ENCODE measurements around the gene TLCD1.

Gene TLCD1

GRCh38 chr17:28705728-28706334, 20.2 kb downstream of the TLCD1 start:
- TF ChIP-seq CTCF (conservative IDR thresholded peaks at IDR 0.05; ENCODE audit: low read depth, low read length) = no peak
- Histone ChIP-seq H3K36me3 (ENCODE audit: insufficient read depth) (no peaks in the 10 kb centered on the region; the same call in 1 of the 2 replicates), H3K27me3 (ENCODE audit: insufficient read depth, low read depth) (no peaks in the 10 kb centered on the region), H3K79me2 (ENCODE audit: insufficient read depth, low read depth) (no peaks in the 10 kb centered on the region), H3K9ac (no peak overlapping the region), H3K4me2 (no peak overlapping the region), H3K4me3 (IDR thresholded peaks at IDR 0.05; ENCODE audit: insufficient read depth, low read depth, low read length) (no peak overlapping the region), H4K20me1 (ENCODE audit: insufficient read depth) (no peaks in the 10 kb centered on the region), H3K4me1 (ENCODE audit: low read depth, poor library complexity, severe bottlenecking) (no peaks in the 10 kb centered on the region), H2AFZ (ENCODE audit: low read depth) (no peak overlapping the region), H3K27ac (no peak overlapping the region)

- Histone ChIP-seq H3K27me3 (ENCODE audit: insufficient read depth, low read depth) (no peaks in the 10 kb centered on the region), H3K4me2 (no peak overlapping the region), H3K4me3 (IDR thresholded peaks at IDR 0.05; ENCODE audit: insufficient read depth, low read depth, low read length) (no peak overlapping the region), H3K27ac (no peak overlapping the region), H3K4me1 (ENCODE audit: low read depth, poor library complexity, severe bottlenecking) (no peaks in the 10 kb centered on the region), H3K36me3 (ENCODE audit: insufficient read depth) (no peaks in the 10 kb centered on the region; the same call in 1 of the 2 replicates), H3K9ac (no peak overlapping the region), H2AFZ (ENCODE audit: low read depth) (no peak overlapping the region), H3K79me2 (ENCODE audit: insufficient read depth, low read depth) (no peaks in the 10 kb centered on the region), H4K20me1 (ENCODE audit: insufficient read depth) (no peaks in the 10 kb centered on the region)
- TF ChIP-seq CTCF (conservative IDR thresholded peaks at IDR 0.05; ENCODE audit: low read depth, low read length) = no peak
Measured at GRCh38 chr17:28705074-28705659, 20.9 kb downstream of the TLCD1 start.

GRCh38 chr17:28704219-28704858, 21.7 kb downstream of the TLCD1 start:
- Histone ChIP-seq H4K20me1 (ENCODE audit: insufficient read depth) (no peaks in the 10 kb centered on the region), H3K9ac (no peak overlapping the region), H3K27me3 (ENCODE audit: insufficient read depth, low read depth) (no peaks in the 10 kb centered on the region), H3K4me1 (ENCODE audit: low read depth, poor library complexity, severe bottlenecking) (no peaks in the 10 kb centered on the region), H3K27ac (no peak overlapping the region), H3K36me3 (ENCODE audit: insufficient read depth) (no peaks in the 10 kb centered on the region; the same call in 1 of the 2 replicates), H3K4me2 (no peak overlapping the region), H3K79me2 (ENCODE audit: insufficient read depth, low read depth) (no peaks in the 10 kb centered on the region), H2AFZ (ENCODE audit: low read depth) (no peak overlapping the region), H3K4me3 (IDR thresholded peaks at IDR 0.05; ENCODE audit: insufficient read depth, low read depth, low read length) (no peak overlapping the region)
- no peak for TF ChIP-seq CTCF (conservative IDR thresholded peaks at IDR 0.05; ENCODE audit: low read depth, low read length)

- no peak overlapping the region for H3K4me3 ChIP-seq (IDR thresholded peaks at IDR 0.05; ENCODE audit: insufficient read depth, low read depth, low read length)
- H3K36me3 ChIP-seq (ENCODE audit: insufficient read depth) = no peaks in the 10 kb centered on the region; the same call in 1 of the 2 replicates
- no peak overlapping the region for H3K4me2 ChIP-seq
- H3K27ac ChIP-seq = no peak overlapping the region
- H3K79me2 ChIP-seq (ENCODE audit: insufficient read depth, low read depth) = no peaks in the 10 kb centered on the region
- no peak overlapping the region for H2AFZ ChIP-seq (ENCODE audit: low read depth)
- no peak overlapping the region for H3K9ac ChIP-seq
- no peak for TF ChIP-seq CTCF (conservative IDR thresholded peaks at IDR 0.05; ENCODE audit: low read depth, low read length)
- no peaks in the 10 kb centered on the region for H3K4me1 ChIP-seq (ENCODE audit: low read depth, poor library complexity, severe bottlenecking)
- H3K27me3 ChIP-seq (ENCODE audit: insufficient read depth, low read depth) = no peaks in the 10 kb centered on the region
- no peaks in the 10 kb centered on the region for H4K20me1 ChIP-seq (ENCODE audit: insufficient read depth)
Measured at GRCh38 chr17:28703552-28704218, 22.3 kb downstream of the TLCD1 start.

Measured in KMS-11 (cell line).